Upper lobe of right lung (tissue), 1 donor: ENCODE measurements around the gene GNAT3. TPM values are rescaled to one million over a fixed set of nuclear protein-coding genes. Genes with fewer than 3 reads are reported as not detected.

Experiments used
- ATAC-seq: fragments of 200-7000 bp; cut with Tn5 transposase; one replicate; pipeline ENCODE4 v1.9.1; 2020; ENCODE audit warnings: mild to moderate bottlenecking, moderate library complexity
- DNase-seq: peaks from one replicate; pipeline ENCODE4 v3.0.0-alpha.2; 2020
- H3K27ac ChIP-seq: fragments of 200-600 bp; one replicate; pipeline ENCODE4 v1.8.0; 2022
- H3K27me3 ChIP-seq: fragments of 200-600 bp; one replicate; pipeline ENCODE4 v1.8.0; 2022; ENCODE audit warnings: mild to moderate bottlenecking
- H3K36me3 ChIP-seq: fragments of 200-600 bp; one replicate; pipeline ENCODE4 v1.8.0; 2022
- H3K4me1 ChIP-seq: fragments of 200-600 bp; one replicate; pipeline ENCODE4 v1.8.0; 2022
- H3K4me3 ChIP-seq: fragments of 200-600 bp; one replicate; pipeline ENCODE4 v1.8.0; 2022; ENCODE audit warnings: mild to moderate bottlenecking
- H3K9me3 ChIP-seq: fragments of 200-600 bp; one replicate; pipeline ENCODE4 v1.8.0; 2022
- intact Hi-C: fragments of 100-400 bp; cut with DNase I; formaldehyde crosslinking; loops from one replicate; pipeline ENCODE4 v1.11.0; 2022
- total RNA-seq: library from RNA; stranded (reverse); fragmentation: NEBNext Ultra II Directional; extraction: Animal tissue kit (Norgen Biotek cat#: 25700); gene quantifications from one replicate; pipeline ENCODE4 v1.2.1, GENCODE V29; 2021
- TF ChIP-seq, protein P1 (sequence below): fragments of 200-600 bp; IDR thresholded peaks from one replicate; pipeline ENCODE4 v1.8.0; 2022; ENCODE audit warnings: antibody characterized with exemption
- donor health status: DM: no; HTN: yes; CAD: no; lungs with severe emphysema.

The GNAT3 gene
- total RNA-seq, 1 donor from 2014 or later = not detected

DNA sequence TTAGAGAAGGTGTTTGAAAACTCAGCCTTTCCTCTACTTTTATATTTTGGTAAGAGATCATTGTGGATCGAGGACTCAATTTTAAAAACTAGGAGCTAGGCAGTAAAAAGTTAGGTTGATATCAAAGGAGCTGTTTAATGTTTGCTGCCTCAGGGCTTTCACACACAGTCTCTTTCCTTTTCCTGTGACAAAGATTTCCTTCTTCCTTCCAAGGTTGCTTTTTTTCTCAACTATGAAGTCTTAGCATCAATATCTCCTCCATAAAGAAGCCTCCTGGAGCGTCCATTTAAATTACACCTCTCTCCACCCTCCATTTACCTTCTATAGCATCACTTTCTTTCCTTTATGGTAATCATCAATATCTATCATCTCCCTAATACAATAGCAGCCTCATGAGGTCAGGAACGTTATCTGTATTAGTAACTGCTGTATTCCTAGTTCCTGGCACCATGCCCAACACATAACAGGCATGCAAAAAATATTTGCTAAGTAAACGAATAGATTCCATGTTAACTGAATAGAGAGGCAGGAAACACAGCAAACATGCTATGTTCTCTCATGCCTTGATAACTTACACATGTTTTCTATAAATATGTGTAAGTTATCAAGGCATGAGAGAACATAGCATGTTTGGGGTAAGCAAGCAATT, 48.5 kb downstream of the GNAT3 start:
- intact Hi-C loops = no loop called here
- TF ChIP-seq, protein P1, sequence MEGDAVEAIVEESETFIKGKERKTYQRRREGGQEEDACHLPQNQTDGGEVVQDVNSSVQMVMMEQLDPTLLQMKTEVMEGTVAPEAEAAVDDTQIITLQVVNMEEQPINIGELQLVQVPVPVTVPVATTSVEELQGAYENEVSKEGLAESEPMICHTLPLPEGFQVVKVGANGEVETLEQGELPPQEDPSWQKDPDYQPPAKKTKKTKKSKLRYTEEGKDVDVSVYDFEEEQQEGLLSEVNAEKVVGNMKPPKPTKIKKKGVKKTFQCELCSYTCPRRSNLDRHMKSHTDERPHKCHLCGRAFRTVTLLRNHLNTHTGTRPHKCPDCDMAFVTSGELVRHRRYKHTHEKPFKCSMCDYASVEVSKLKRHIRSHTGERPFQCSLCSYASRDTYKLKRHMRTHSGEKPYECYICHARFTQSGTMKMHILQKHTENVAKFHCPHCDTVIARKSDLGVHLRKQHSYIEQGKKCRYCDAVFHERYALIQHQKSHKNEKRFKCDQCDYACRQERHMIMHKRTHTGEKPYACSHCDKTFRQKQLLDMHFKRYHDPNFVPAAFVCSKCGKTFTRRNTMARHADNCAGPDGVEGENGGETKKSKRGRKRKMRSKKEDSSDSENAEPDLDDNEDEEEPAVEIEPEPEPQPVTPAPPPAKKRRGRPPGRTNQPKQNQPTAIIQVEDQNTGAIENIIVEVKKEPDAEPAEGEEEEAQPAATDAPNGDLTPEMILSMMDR = no peak
- no peaks in the 10 kb centered on the region for H3K36me3 ChIP-seq
- no peak for ATAC-seq
- H3K27me3 ChIP-seq = no peaks in the 10 kb centered on the region
- no peaks in the 10 kb centered on the region for H3K4me1 ChIP-seq
- no peak overlapping the region for H3K4me3 ChIP-seq
- H3K9me3 ChIP-seq = no peaks in the 10 kb centered on the region
- no peak for DNase-seq
- H3K27ac ChIP-seq = no peak overlapping the region

DNA sequence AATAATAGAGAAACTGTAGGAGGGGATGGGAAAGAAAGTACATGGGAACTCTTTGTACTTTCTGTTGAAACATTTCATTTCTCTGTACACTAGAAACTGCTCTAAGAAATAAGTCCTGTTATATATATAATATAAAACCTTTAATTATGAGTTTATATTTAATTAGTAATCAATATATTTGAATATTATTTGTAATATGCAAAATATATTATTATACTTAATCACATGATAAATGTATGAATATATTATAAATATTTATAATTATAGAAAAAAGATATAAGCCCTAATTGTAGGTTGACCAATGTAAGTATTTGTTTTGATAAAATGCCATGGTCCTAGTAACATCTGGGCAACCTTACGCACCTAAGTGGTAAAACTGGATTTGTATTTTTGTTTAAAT, 51.0 kb downstream of the GNAT3 start:
- intact Hi-C loops = no loop called here
- Histone ChIP-seq H3K9me3 (no peaks in the 10 kb centered on the region), H3K27me3 (no peaks in the 10 kb centered on the region), H3K4me1 (no peaks in the 10 kb centered on the region), H3K27ac (no peak overlapping the region), H3K36me3 (no peaks in the 10 kb centered on the region), H3K4me3 (no peak overlapping the region)
- ATAC-seq = no peak
- no peak for DNase-seq
- TF ChIP-seq, protein P1 = no peak

DNA sequence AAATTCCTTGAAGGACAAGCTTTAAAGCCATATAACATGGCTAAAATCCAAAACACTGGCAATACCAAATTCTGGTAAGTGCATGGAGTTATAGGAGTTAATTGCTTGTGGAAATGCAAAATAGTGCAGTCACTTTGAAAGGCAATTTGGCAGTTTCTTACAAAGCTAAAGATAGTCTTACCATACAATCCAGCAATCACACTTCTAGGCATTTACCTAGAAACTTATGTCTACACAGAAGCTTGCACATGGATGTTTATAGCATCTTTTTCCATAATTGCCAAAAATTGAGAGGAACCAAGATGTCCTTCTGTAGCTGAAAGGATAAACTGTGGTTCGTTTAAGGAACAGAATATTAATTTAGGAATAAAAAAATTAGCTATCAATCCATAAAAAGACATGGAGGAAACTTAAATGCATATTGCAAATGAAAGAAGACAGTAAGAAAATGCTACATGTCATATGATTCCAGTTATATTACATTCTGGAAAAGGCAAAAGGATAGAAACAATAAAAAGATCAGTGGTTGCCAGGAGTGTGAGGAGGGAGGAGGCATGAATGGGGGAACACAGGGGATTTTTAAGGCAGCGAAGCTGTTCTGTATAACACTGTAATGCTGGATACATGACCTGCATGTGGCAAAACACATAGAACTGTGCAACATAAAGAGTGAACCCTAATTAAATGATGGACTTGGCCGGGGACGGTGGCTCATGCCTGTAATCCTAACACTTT, 51.9 kb downstream of the GNAT3 start:
- no peaks in the 10 kb centered on the region for H3K9me3 ChIP-seq
- ATAC-seq (no peak), DNase-seq (no peak)
- no peak overlapping the region for H3K27ac ChIP-seq
- TF ChIP-seq, protein P1 = no peak
- no peaks in the 10 kb centered on the region for H3K36me3 ChIP-seq
- no peak overlapping the region for H3K4me3 ChIP-seq
- no peaks in the 10 kb centered on the region for H3K27me3 ChIP-seq
- intact Hi-C loops = no loop called here
- no peaks in the 10 kb centered on the region for H3K4me1 ChIP-seq

DNA sequence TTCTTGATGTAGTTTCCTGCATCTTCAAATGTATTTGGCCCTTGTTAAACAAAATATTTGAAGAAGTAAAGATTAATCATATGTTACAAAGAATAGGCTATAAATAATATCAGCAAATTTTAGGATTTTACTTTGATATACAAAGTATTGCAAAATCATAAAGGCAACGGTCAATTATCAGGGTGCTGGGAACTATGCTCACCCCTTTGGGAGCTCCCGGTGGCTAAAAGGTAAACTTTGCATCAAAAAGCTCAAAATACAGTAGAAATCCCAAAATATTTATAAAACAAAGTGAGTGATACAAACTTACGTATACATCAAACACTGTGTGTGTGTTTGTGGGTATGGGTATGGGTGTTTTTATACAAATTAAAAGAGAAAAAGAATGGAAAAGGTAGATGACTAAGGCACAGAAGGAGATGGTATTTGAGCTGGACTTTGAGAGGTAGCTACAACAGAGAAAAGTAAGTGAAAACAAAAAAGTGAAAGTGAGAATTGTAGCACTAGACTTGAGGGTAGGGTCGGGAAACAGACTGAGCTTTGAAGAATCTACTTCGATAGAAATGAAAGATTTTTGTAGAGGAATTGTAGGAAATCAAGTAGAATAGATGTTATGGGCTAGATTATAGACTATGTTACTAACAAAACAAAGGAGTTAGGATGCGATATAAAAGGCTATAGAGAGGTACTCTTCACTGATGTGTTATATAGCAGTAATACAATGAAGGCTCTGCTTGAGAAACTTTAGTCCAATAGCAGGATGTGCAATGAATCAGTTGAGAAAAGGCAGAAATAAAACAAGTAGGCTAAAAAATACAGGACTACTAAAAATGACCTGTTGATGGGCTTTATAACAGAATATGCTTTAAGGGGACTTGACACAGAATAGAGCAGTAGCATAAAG, 52.8 kb downstream of the GNAT3 start:
- intact Hi-C loops = no loop called here
- TF ChIP-seq, protein P1 = no peak
- ATAC-seq = no peak

DNA sequence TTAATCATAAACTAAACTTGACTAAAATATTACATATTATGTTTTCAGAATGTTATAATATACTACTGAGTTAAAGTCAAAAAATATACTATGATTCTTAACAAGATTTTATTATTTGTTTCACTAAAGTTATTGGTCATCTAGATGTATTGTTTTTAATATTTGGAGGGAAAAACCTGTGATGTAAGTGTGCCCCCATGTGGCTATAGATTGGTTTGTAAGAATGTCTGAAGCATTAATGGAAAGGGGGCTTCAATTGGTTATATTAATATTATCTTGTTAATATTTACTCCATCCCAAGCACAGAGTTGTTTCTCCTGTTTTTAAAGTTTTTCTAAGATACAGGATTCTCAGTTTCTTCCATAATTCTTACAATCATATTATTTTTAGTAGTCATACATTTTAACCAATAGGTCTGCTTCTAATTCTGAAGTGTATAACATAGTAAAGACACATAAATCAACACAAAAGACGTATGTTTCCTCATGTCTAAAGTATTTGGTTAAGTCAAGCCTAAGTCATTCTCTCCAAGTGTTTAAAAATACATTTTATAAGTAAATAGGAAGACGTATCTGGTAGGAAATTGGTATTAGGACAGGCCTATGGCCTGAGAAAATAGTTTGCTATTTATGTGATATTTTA, 58.0 kb downstream of the GNAT3 start:
- Histone ChIP-seq H3K27ac (no peak overlapping the region), H3K9me3 (no peaks in the 10 kb centered on the region), H3K36me3 (no peaks in the 10 kb centered on the region), H3K27me3 (no peaks in the 10 kb centered on the region), H3K4me1 (no peaks in the 10 kb centered on the region), H3K4me3 (no peak overlapping the region)
- intact Hi-C loops = no loop called here
- no peak for DNase-seq
- TF ChIP-seq, protein P1 = peak; percentile 52
- ATAC-seq = no peak

More for the DNA sequence above, 52.8 kb downstream of the GNAT3 start:
- Histone ChIP-seq H3K36me3 (no peaks in the 10 kb centered on the region), H3K4me1 (no peaks in the 10 kb centered on the region), H3K4me3 (no peak overlapping the region), H3K9me3 (no peaks in the 10 kb centered on the region), H3K27ac (no peak overlapping the region), H3K27me3 (no peaks in the 10 kb centered on the region)
- DNase-seq = no peak
